Right ventricle myocardium superior (tissue), 1 donor: Measurements from ENCODE around the gene TET3. TPM values are rescaled to one million over a fixed set of nuclear protein-coding genes. Genes with fewer than 3 reads are reported as not detected.
A peak's percentile ranks its signal among the peaks of the same experiment; 100 is the strongest.

ENCODE experiments used
- ATAC-seq: fragments of 200-7000 bp; cut with Tn5 transposase; one replicate; pipeline ENCODE4 v1.9.1; 2020; ENCODE audit warnings: mild to moderate bottlenecking; ENCODE audit not compliant: poor library complexity
- DNase-seq: peaks from one replicate; pipeline ENCODE4 v3.0.0-alpha.2; 2020
- intact Hi-C: fragments of 100-400 bp; cut with DNase I; formaldehyde crosslinking; loops from one replicate; pipeline ENCODE4 v1.11.2; 2022
- total RNA-seq: library from RNA; stranded (reverse); fragmentation: NEBNext Ultra II Directional; extraction: Animal tissue kit (Norgen Biotek cat#: 25700); gene quantifications from one replicate; pipeline ENCODE4 v1.2.1, GENCODE V29; 2021
- donor health status: DM: no; HTN: yes; CAD: no; lungs with severe emphysema.

TET3 gene
- total RNA-seq, 1 donor from 2014 or later, result 2.0 TPM

DNA sequence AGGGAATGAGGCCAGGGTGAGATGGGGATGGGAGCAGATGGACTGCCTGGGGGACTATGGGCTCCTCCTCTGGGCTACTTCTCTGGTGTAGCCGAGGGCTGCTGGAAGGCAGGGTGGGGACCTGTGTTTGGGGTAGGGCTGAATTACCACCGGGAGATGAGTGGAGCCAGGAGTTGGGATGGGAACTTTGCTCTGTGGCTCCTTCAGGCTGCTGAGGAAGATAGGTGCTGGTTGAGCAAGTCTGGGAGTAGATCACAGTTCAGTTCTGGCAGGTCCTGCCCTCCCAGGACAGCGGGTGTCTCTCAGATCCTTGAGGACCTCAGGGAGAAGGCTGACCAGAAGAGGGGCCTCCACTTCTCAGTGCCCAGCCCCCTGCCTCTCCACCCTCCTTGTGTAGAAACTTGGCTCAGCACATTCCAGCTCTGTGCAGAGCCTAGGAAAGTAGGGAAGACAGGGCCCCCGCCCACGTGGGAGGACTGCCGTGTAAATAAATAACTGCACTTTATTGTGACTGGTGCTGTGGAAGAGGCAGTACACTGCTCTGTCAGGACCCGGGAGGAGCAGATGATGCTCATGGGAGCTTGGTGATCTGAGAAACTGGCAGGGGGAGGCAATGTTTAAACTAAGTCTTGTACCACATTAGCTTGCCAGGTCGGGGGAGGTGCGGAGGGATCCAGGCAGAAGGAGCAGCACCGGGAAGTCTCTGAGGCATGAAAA lies 15.3 kb downstream of the TET3 start:
- ATAC-seq (no peak), DNase-seq (peak; percentile 45)
- intact Hi-C loops, result no loop called here

DNA sequence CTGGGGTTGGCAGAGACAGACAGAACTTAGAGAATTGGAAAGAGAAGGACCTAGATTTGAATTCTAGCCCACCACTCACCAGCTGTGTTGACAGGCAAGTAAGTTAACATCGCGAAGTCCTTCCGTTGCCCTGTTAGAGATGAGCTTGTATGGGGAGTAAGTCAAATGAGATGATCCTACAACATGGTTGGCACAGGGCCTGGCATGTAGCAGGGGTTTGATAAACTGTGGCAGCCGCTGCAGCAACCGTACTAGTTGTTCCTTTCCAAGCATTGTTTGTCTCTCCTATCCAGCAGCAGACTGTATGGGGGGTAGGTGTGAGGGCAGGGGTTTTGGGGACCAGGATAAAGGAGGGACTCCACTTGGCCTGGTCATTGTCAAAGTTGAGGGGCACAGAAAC lies 16.0 kb downstream of the TET3 start:
- DNase-seq, result no peak

DNA sequence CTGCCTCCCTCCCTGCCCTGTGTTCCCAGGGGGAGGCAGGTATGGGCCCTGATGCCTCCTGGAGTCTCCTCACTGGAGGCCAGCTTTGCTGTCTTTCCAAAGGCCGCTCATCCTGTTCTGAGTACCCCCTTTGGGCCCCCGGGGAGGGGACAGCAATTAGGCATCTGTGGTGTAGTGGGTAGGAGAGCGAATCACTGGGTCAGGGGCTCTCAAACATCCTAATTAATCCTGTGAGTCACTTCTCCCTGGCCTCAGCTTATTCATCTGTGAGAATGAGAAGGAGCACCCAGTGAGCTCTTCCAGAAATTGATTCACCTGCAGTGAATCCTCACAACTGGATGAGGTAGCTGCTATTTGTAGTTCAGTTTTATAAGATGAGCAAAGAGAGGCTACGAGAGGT lies 16.4 kb downstream of the TET3 start:
- ATAC-seq (no peak), DNase-seq (no peak)
- intact Hi-C loops, result no loop called here

More for the DNA sequence above, 16.0 kb downstream of the TET3 start:
- no peak for ATAC-seq
- intact Hi-C loops, result no loop called here

DNA sequence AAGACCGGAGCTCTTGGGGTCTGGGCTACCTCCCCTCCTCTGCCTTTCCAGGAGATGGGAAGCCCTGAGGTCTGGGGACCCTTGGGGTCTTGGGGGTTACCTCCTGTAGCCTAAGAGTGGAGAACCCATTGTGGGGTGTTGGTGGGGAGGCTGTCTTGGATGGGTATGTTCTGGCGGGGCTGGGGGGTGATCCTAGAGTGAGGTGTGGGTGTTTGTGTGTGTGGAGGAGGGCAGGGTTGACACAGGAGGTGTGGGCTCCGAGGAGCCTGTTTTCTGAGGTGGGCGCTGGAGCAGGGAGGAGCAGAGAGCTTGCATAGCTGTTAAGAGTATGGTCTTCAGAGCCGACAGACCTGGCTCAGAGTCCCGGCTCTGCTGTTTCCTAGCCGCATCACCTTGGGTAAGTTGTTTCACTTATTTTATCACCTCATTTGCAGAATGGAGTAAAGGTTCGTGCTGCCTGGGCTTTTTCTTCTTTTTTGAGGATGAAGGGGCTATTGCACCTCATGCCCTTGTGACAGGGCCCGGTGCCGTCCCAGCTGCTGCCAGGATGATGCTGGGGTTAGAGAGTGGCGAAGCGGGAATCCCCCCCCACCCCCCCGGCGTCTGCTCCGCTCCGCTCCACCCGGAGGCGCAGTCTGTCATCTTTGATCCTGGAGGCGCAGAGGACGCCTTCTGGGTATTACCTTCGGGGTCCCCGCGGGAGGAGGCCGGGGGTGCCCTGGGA lies 17.2 kb downstream of the TET3 start:
- no peak for DNase-seq
- intact Hi-C loops, result no loop called here
- ATAC-seq, result no peak

DNA sequence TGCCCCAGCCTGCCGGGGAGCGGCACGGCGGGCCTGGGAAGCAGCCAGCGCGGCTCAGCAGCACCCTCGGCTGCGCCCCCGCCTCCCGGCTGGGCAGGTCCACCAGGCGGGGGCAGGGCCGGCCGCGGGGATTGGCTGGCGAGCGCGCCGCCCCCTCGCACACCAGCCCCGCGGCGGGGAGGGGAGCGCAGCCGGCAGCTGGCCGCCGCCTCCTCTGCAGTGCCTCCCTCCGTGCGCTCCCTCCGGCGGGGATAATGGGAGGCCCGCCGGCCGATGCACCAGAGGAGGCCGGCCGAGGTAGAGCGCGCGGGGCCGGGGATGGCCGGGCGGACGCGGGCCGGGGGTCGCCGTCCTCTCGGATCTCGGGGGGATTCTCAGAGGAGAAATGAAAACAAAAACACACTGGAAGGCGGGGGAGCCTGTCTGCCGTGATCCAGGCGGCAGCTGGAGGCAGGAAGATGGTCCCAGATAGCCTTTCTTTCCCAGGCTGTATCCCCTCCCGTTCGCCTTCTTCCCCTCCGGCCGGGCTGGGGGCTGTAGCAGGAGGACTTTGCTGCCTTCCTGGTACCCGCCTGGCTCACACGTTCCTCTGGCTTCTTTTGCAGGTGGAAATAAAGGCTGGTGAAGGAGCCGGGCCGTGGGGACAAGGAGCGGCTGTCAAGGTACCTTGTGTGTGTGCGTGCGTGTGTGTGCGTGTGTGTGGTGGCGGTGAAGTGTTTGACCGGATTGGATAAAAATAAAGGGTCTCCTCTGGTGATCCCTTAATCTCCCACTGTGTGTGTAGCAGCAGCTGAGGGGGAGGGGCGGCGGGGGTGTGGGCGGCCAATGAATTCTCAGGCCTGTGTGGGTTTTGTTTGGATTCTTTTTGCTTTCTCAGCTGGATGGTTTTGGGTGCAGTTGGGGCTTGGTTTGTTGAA lies 18.1 kb downstream of the TET3 start:
- intact Hi-C loops, result no loop called here
- peak; percentile 100 for ATAC-seq
- DNase-seq, result peak; percentile 90

DNA sequence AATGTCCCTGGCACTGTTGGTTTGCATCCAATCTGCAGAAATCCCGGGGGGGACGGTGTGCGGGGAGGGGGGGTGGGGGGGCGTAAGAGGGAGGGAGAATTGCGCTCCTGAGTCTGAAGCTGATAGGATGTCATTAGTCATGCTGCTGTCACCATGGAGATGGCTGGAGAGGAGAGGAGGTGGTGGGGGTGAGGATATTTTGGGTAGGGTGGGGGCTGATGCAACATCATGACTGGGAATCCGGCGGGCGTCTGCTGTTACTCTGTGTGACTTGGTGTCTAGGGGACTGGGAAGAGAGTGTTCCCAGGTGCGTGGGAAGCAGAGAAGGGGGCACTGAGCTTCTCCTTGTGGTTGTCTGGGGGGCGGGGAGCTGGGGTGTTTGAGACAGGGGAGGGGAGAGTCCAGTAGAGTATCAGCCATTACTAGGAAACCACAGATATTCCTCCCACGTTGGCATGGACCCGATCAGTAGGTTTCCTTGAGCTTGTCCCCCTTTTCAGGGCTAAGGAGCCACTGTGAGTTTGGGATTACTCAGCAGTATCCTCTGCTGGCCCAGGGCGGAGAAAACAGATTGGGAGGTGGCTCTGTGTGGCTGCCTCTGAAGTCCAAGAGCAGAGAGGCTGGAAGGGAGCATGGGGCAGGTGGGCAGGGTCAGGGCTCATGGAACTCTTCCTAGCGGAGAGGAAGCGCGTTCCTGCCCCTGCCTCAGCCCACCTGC lies 18.9 kb downstream of the TET3 start:
- intact Hi-C loops, result no loop called here
- no peak for DNase-seq
- ATAC-seq, result no peak

DNA sequence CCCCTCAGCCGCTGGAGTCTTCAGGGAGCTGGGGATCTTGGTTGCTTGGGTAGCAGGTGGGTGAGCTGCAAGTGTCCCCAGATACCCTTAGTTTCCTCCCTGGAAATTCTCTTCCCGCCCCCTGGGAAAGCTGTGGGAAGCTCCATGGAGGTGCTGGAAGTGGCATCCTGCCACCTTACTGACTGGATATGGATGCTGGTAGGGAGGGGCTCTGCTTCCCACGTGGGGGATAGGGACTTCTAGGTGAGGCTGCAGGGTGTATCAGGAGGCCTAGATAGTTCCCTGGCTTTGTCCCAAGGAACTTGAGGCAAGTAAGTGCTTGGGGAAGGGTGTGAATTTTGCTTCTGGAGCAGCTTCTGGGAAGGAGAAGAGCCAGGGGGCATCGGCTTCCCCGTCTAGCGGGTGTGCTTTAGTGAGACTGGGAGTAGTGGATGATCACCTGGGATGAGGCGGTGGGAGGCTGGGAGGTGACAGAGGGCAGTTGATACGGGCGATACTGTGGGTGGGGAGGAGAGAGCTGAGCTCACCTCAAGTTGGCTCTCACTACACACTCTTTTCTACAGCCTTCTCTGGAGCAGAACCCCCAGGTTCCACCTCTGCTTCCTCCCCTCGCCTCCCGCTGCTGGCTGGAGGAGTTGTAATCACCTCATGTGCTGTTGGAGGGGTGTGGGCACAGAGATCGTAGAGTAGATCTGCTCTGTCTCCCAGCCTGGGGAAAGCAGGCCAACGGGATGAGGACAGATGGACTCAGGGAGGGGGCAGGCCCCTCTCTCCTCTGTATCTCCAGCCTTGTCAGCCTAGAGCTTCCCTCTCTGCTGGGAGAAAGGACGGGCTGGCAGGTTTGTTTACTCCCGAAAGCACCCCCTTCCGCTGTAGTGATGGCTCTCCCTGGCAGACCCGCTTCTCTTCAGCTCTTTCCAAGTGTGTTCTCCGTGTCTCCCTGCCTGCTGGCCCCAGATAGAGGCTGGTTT lies 19.8 kb downstream of the TET3 start:
- intact Hi-C loops, result no loop called here
- no peak for DNase-seq
- no peak for ATAC-seq

DNA sequence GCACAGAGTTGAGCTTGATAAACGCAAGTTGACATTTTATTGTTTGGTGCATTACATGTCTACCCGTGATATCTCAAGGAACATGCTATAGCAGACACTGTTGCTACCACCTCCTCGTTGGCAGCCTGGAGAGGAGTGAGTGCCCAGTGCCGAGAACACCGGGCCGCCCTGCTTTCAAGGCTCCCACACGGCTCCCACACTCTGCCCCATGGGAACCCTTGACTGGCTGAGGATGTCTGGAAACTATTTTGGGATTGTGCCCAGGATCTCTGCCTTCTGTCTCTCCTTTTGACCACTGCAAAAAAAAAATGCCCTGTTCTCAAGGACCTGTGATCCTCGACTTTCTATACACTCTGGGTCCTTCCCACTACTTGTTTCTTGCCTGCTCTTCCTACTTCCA lies 21.1 kb downstream of the TET3 start:
- ATAC-seq, result no peak
- no peak for DNase-seq
- intact Hi-C loops, result no loop called here

DNA sequence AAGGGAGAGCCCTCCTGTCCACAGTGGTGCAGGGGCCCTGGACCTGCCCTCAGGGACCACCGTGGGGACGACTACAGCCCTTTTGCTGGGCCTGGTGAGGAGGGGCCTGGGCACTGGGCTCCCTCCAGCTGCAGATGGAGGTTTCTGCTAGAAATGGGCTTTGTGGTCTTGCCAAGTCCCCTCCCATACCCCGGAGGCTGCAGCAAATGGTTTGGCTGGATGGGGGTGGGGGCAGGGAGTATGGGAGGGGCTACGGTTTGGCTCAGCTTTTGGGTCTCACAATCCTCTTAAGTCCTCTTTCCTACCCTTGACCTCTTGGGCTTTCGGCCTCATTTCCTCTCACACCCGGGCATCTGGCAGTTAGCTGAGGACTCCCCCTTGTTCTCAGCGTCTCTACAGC lies 21.7 kb downstream of the TET3 start:
- ATAC-seq (no peak), DNase-seq (no peak)
- intact Hi-C loops, result no loop called here

DNA sequence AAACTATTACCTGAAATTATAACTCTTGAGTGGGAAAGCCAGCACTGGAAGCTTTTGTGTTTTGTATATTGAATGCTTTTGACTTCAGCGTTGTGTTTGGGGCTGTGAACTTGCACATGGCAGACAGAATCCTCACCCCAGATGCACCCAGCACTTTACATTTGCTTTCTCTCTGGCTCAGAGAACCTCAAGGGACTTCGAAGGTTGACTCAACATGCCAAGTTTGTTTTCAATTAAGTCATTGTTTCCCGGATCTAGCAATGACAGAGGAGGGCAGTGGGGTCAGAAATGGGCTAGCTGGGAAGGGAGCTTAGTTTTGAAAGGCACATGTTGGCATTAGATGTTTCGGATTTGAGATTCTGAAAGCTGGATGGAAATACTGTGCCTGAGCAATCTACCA lies 22.4 kb downstream of the TET3 start:
- DNase-seq (no peak), ATAC-seq (no peak)
- intact Hi-C loops, result no loop called here

DNA sequence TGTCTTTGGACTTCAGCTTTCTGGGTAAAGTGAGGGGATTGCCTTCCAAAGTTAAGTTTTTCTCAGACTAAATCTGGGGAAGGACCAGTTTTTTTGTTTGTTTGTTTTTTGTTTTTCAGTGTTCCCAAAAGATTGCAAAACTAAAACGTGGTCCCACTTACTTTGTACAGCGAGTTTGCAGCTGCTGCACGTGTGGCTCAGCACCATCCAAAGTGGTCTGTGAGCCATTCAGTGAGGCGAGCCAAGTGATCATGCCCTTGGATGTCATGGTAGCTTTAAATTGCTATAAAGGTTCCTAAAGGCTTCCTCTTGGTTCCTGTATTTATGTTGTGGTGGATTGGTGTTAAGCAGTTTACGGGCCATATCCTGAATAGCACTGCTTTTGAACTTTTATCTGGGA lies 23.0 kb downstream of the TET3 start:
- DNase-seq (no peak), ATAC-seq (no peak)
- intact Hi-C loops, result no loop called here

DNA sequence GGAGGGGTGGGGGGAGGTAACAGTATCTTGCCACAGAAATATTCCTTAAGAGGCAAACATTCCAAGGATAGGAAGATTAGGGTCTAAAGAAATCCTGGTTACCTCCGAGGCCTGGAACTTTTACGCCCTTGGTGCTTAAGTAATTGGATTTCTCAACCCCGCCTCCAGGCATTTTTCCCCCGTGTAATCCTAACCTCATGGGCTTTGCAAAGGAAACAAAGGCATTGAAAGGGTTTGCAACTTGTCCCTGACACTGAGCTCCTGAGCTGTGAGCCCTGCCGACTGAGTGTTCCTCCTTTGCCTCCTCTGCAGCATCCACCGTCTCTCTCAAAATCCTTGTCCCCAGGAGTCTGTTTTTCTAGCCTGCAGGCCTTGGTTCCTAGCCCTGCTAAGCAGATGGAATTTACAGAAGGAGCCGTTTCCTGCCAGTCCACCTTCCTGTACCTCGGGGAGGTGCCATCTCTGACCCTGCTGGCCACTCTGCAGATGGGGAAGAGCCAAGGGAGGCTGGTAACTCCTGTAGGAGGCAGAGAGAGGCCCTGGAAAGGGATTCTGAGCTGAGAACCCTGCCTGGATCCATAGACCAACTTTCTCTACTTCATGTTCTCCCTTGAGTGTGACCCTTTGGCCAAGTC lies 24.2 kb downstream of the TET3 start:
- ATAC-seq (no peak), DNase-seq (no peak)

DNA sequence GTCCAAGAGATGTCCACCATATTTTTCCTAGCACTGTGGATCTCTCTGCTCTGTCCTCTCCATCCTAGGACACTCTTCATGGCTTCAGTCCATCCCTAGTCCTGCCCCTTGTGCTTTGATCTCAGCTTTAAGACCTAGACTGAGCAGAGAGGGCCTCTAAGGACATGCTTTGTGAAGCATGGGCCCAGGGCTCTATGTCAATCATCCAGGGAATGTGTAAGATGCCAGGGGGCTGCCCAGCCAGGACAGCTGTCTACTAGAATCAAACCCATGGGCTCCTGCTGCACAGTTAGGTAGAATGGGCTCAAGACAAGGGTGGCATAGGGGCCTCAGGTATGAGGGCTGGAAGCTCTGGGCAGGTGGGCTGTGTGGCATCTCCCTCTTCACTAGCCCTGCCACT lies 24.9 kb downstream of the TET3 start:
- ATAC-seq (no peak), DNase-seq (no peak)
- intact Hi-C loops, result no loop called here

More for the DNA sequence above, 24.2 kb downstream of the TET3 start:
- intact Hi-C loops, result no loop called here

DNA sequence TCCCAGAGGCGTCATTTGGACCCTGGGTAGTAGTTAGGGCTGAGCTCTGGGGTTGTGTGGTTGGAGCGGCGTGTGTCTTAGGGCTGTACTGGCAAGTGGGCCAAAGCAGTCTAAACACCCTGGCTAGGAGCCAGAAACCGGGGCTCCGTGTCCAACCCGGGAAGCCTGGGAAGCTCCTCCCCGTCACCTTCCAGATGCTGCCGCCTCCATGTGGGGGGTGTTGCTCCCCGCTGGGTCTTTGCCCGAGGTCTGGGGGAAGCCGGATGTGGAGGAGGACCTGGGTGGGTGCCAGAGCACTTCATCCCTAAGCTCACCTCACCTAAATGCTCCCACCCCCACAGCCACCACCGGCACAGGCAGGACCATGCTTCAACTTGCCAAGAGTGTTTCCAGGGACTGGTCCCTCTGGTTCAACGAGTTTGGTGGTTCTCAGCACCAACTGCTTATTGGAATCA lies 25.4 kb downstream of the TET3 start:
- ATAC-seq (peak; percentile 73), DNase-seq (no peak)
- intact Hi-C loops, result no loop called here

DNA sequence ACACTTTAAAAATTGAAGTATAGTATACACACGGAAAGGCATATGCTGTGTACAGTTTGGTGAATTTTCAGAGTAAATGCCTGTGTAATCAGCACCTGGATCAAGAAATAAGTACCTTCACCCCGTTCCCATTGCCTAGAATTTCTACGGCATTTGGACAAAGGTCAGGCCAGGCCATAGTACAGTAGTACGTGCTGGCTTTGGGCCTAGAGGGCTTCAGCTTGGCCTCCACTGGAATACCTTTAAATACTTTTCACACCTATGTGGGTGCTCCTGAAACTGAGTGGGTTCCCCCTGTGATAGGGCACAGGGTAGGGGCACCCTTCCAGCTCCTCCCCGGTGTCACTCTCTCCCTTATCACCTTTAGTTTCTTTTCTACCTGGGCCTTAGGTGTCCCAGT lies 26.5 kb downstream of the TET3 start:
- intact Hi-C loops, result no loop called here
- no peak for ATAC-seq

DNA sequence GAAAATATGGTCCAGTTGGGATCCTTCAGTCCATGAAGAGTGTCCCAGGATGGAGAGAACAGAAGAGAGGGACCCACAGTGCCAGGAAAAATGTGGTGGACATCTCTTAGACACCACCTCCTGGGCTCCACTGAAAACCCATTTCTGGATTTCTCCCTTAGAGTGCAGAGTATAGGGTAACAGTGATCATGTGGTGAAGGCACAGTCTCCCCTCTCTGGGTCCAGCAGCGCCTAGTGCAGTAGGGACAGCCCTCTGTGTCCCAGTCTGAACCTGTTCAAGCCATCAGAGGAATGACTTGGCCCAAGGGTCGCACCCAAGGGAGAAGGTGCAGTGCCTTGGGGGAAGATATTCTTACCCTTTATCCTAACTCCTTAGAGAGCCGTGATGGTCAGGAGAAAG lies 30.1 kb downstream of the TET3 start:
- intact Hi-C loops, result no loop called here
- ATAC-seq (no peak), DNase-seq (no peak)

More for the DNA sequence above, 26.5 kb downstream of the TET3 start:
- DNase-seq, result no peak

DNA sequence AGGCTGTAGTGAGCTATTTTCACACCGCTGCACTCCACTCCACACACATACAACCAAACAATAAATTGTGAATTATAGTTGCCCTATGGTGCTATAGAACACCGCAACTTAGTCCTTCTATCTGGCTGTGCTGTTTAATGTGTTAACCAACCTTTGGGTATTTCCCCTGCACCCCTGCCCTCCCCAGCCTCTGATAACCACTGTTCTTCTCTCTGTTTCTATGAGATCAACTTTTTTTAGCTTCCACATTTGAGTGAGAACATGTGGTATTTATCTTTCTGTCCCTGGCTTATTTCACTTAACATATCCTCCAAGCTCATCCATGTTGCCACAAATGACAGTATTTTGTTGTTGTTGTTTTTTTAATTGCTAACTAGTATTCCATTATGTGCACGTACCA lies 32.5 kb downstream of the TET3 start:
- intact Hi-C loops, result no loop called here
- ATAC-seq, result no peak
- no peak for DNase-seq
